22Rv1 (cell line): Measurements from ENCODE around the gene ST6GAL2.
A peak's percentile ranks its signal among the peaks of the same experiment; 100 is the strongest.

Experiments used
- H3K27ac ChIP-seq: fragments of 450-650 bp; 2 replicates; pipeline ENCODE4 v1.5.1; 2017
- ZFX ChIP-seq: fragments of 450-650 bp; IDR thresholded peaks from 2 replicates; pipeline ENCODE4 v1.6.1; 2017; ENCODE audit warnings: antibody characterized with exemption, borderline replicate concordance
- TF ChIP-seq, protein P1 (sequence below): fragments of 450-650 bp; IDR thresholded peaks from 2 replicates; pipeline ENCODE4 v1.5.1; 2017; ENCODE audit warnings: mild to moderate bottlenecking

ST6GAL2 gene

DNA sequence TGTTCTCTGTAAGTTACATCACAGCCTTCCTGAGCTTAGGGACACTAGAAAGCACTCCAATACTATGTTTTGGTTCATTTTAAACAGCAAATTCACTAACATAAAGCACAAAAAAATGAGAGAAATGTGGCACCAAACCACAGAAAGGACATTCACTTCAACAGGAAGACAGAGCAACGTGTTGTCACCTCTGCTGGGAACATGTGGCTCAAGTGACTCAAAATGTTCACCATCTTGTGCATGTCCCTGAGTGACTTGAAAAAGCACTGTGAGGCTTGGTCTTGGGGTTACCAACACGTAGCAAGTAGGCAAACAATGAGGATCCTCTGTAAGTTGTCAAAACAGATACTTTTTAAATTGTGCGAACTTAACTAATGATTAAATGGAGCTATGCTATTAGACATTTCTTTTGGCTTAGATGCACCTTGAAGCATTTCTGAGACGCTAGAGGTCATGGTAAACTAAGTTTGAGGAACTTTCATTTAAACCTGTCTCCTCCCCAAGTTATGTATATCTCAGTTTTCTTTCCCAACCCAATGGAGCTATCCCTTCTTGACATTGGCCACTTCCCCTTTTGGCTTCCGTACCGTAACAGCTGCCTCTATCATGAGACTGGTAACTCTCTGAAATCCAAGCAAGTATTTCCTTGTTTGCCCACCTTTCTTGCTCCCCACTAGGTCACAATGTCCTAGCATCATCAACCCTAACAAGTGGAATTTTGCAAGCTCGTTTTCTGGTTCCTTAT lies 14.0 kb upstream of the ST6GAL2 start:
- H3K27ac ChIP-seq, result no peak overlapping the region
- TF ChIP-seq ZFX, result no peak
- TF ChIP-seq, protein P1, sequence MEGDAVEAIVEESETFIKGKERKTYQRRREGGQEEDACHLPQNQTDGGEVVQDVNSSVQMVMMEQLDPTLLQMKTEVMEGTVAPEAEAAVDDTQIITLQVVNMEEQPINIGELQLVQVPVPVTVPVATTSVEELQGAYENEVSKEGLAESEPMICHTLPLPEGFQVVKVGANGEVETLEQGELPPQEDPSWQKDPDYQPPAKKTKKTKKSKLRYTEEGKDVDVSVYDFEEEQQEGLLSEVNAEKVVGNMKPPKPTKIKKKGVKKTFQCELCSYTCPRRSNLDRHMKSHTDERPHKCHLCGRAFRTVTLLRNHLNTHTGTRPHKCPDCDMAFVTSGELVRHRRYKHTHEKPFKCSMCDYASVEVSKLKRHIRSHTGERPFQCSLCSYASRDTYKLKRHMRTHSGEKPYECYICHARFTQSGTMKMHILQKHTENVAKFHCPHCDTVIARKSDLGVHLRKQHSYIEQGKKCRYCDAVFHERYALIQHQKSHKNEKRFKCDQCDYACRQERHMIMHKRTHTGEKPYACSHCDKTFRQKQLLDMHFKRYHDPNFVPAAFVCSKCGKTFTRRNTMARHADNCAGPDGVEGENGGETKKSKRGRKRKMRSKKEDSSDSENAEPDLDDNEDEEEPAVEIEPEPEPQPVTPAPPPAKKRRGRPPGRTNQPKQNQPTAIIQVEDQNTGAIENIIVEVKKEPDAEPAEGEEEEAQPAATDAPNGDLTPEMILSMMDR, result no peak

DNA sequence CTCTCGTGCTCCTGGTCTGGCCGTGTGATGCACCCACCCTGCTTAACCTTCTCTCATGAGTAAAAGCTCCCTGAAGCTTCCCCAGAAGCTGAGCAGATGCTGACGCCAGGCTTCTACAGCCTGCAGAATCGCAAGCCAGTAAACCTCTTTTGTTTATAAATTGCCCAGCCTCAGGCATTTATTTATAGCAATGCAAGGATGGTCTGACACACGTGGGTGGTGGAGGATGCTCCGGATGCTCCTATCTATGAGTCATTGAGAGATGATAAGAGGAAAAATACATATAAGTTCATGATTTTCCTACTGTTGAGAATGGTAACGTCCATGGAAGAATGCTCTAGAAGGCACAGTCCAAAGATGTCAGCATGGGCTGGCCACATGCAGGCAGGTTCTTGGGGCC lies 8.6 kb upstream of the ST6GAL2 start:
- TF ChIP-seq, protein P1, result no peak
- TF ChIP-seq ZFX, result no peak
- no peak overlapping the region for H3K27ac ChIP-seq

DNA sequence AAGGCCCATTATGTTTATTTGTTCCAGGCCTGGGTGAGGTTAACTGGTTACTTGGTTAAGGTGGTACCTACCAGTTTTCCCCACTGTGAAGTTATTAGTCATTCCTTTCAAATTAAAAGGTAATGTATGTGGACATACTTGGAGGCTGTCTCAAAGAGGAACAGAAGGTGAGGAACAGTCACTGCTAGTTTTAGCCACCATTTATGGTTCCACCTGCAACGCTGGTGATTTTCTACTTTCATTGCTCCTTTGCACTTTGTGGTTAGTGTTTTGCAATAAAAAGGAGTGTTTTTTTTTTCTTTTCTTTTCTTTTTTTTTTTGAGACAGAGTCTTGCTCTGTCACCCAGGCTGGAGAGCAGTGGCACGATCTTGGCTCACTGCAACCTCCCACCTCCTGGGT lies 6.1 kb upstream of the ST6GAL2 start:
- H3K27ac ChIP-seq, result no peak overlapping the region
- no peak for TF ChIP-seq ZFX
- TF ChIP-seq, protein P1, result no peak

DNA sequence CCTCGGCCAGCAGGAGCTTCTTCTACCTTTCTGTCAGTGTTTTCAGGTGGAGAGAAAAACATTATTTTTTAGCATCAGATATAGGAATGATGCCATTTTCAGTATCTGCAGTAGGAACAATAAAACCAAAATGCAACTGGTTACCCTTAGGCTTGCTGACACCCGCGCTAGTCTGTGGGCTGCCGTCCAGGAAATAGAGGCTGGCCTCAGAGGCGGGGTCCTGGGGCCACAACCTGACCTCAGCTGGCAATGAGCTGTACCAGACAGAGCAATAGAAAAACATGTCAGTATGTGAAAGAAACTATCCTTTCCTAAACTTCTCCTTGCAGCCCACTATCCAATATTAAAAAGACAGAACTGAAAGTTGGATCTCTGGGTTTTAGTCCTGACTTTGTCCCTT lies 4.6 kb upstream of the ST6GAL2 start:
- TF ChIP-seq, protein P1, result no peak
- TF ChIP-seq ZFX, result no peak
- no peak overlapping the region for H3K27ac ChIP-seq

DNA sequence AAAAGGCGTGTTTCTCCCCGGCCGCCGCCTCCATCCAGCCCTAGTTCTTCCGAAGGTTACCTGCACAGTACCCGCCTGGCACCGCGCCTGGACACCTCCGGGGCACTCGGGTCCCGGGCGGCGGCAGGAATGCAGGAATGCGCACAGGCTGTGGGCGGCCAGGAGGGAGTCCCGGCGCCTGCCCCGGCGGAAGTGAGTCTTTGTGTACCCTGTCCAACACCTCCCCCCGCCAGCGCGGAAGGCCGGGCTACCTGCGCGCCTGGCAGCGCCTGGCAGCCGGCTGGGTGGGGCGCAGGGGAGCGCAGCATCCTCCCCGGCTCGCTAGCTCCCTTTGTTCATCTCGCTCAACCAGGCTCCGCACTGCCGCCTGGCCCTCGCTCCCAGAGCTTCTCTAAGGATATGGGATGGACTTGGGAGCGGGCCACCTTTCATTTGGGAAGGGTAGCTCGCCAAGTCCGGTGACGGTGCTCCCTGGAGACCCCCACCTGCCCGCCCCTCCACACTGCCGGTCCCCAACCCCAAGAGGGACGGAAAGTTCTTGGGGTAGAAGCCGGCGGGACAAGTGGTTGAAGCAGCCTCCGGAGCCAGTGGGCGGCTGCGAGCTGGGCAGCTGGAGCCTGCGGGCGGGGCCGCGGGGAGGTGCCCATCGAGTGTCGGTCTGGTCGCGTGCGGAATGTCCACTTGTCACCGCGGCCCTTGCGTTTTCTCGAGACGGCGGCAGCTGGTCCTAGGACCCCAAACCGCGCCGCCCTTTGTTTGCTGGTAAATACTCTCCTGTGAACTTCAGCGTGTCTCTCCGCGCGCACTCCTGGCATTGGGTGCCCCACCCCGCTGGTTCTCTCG lies 1.2 kb upstream of the ST6GAL2 start:
- no peak for TF ChIP-seq ZFX
- TF ChIP-seq, protein P1, result peak; percentile 14; the same call in 1 of the 2 replicates
- no peak overlapping the region for H3K27ac ChIP-seq

DNA sequence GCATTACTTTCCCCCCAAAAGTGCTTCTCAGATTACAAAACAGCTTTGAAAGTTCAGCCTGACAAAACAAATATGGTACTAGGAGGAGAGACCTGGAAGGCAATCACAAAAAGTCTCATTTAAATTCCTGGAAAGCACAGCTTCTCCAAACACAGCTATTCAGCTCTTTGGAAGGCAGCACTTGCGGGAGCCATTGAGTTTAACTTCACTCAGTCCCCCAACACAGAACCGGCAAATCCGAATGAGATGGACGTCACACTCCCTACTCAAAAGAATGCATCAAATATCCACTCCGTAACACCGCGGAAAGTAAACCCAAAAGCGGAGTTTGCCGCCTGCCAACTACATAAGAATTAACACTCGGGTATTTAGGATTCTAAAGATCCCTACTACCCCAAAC lies 638 bp downstream of the ST6GAL2 start:
- H3K27ac ChIP-seq, result no peak overlapping the region
- TF ChIP-seq, protein P1, result no peak
- TF ChIP-seq ZFX, result no peak

DNA sequence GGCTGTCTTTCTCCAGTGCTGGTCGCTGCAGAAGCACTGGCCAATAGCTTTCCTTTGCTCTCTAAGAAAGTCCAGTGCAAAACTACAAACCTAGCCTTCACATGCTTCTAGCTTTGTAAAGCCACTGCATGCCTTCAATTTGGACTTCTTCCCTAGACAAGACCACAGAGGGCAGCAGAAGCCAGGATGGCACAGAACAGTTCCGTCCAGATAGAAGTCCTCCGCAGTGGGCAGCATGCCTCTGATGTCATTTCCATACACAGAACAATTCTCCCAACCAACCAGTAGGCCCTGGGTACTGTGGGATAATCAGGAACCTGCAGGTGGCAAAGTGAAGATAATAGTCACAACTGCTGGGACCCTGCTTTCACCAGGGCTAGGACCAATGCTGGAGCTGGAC lies 3.3 kb downstream of the ST6GAL2 start:
- H3K27ac ChIP-seq, result no peak overlapping the region
- TF ChIP-seq ZFX, result no peak
